ENCODE data around the gene C16orf89. TPM values are rescaled to one million over a fixed set of nuclear protein-coding genes. Genes with fewer than 3 reads are reported as not detected.

Gene C16orf89
- polyA plus RNA-seq, 1 of the 3 experiments (the other 2 are of a cell fraction), result not detected

DNA sequence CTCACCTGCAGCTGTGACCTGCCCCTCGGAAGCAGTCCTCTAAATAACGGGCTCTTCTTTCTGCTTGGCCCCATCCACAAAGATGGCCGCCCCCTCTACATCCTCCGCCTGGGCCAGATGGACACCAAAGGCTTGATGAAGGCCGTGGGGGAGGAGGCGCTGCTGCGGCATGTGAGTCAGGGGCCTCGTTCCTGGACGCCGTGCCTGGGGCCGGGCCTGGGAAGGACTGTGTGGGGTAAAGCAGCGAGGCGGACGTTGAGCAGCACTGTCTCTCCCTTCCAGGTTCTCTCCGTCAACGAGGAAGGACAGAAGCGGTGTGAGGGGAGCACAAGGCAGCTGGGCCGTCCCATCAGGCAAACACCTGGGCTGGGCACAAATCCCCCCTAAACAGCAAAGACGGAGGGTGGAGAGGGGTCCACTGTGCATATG lies 65.2 kb downstream of the C16orf89 start:
- Histone ChIP-seq H3K4me3 (ENCODE audit: low read depth in 2 of 2, low read length in 1 of 2) (no peak overlapping the region), H3K27ac (ENCODE audit: low read depth in 2 of 2, low read length in 1 of 2) (no peak overlapping the region), H3K9ac (no peak overlapping the region), H4K20me1 (ENCODE audit: insufficient read depth) (no peaks in the 10 kb centered on the region), H3K36me3 (replicated peaks in 1 of 2; ENCODE audit: control insufficient read depth in 1 of 2, insufficient read depth in 2 of 2, low read length in 1 of 2) (no peaks in the 10 kb centered on the region), H3K9me3 (no peaks in the 10 kb centered on the region), H3K4me1 (ENCODE audit: control insufficient read depth in 1 of 2, insufficient read depth in 2 of 2, low read depth in 1 of 2, low read length in 1 of 2) (no peaks in the 10 kb centered on the region), H2AFZ (ENCODE audit: low read depth) (no peak overlapping the region), H3K79me2 (ENCODE audit: insufficient read depth) (no peaks in the 10 kb centered on the region), H3F3A (replicated peaks; ENCODE audit: insufficient read depth) (no peaks in the 10 kb centered on the region), H3K27me3 (ENCODE audit: insufficient read depth) (no peaks in the 10 kb centered on the region), H3K9me2 (no peaks in the 10 kb centered on the region), H3K4me2 (no peak overlapping the region)
- POLR2A ChIA-PET, result no interaction called here
- TF ChIP-seq ELF1 (IDR thresholded peaks at IDR 0.05), result no peak
- no peak for TF ChIP-seq CHD2 (IDR thresholded peaks at IDR 0.05; ENCODE audit: low read length, partially characterized antibody)
- no peak for TF ChIP-seq GATA2 (CRISPR knock-in tag; IDR thresholded peaks at IDR 0.05)
- TF ChIP-seq RAD21 (IDR thresholded peaks at IDR 0.05; ENCODE audit: low read length), result no peak
- DNase-seq, result no peak
- 79% methylated on average over 17 of the region's 19 CpGs for WGBS (ENCODE audit: low lambda C conversion rate)
- CTCF ChIA-PET, result interaction anchor here (2.5 kb wide), 1 partner anchor 44 kb away, joined by 6 read pairs; no protein-coding TSS in a partner anchor

DNA sequence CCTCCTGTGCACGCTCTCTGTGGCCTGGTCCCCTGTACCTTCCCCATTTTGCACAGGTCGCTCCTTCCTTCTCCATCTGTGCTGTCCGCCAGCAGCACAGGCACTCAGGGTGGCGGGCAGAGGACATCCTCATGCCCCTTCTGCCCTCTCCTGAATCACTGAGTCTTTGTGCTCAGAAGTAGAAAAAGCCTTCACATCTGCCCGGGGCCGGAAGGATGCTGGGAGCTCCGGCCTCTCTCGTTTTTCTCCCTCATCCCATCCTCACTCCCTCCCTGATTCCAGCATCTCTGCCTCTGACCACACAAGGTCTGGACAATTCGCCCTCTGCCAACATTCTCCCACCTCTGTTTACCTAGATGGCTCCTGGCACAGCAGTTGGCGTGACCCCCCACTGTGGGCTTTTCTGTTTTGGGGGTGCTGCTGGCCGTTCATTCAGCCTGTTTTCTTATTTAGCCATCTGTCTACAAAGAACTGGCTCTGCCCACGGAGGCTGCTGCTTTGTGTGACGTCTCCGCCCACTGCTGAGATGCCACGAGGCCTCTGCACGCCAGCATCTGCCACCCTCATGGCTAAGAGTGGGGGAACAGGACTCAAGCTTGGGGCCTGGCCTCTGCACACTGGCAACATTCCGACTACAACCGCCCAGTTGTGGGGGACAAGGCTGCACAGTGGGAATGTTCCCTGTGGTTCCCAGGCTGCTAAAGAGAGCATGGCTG lies 70.9 kb downstream of the C16orf89 start:
- no peak overlapping the region for H3K4me3 ChIP-seq (ENCODE audit: low read depth in 2 of 2, low read length in 1 of 2)
- CTCF ChIA-PET, result no interaction called here
- no peak for TF ChIP-seq CHD2 (IDR thresholded peaks at IDR 0.05; ENCODE audit: low read length, partially characterized antibody)
- no peak for TF ChIP-seq GABPA (IDR thresholded peaks at IDR 0.05; ENCODE audit: low read depth)
- TF ChIP-seq, protein P1, sequence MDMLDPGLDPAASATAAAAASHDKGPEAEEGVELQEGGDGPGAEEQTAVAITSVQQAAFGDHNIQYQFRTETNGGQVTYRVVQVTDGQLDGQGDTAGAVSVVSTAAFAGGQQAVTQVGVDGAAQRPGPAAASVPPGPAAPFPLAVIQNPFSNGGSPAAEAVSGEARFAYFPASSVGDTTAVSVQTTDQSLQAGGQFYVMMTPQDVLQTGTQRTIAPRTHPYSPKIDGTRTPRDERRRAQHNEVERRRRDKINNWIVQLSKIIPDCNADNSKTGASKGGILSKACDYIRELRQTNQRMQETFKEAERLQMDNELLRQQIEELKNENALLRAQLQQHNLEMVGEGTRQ (IDR thresholded peaks at IDR 0.05; ENCODE audit: borderline replicate concordance, low read depth, low read length), result no peak
- no peak for TF ChIP-seq YY1 (IDR thresholded peaks at IDR 0.05; ENCODE audit: low read depth)
- TF ChIP-seq RAD21 (IDR thresholded peaks at IDR 0.05; ENCODE audit: low read length), result no peak
- H2AFZ ChIP-seq (ENCODE audit: low read depth), result no peak overlapping the region
- no peaks in the 10 kb centered on the region for H3F3A ChIP-seq (replicated peaks; ENCODE audit: insufficient read depth)
- DNase-seq, result no peak
- no peak overlapping the region for H3K27ac ChIP-seq (ENCODE audit: low read depth in 2 of 2, low read length in 1 of 2)
- no peaks in the 10 kb centered on the region for H3K27me3 ChIP-seq (ENCODE audit: insufficient read depth)
- H3K9ac ChIP-seq, result no peak overlapping the region
- H4K20me1 ChIP-seq (ENCODE audit: insufficient read depth), result no peaks in the 10 kb centered on the region
- WGBS (ENCODE audit: low lambda C conversion rate), result 57% methylated on average over 15 of the region's 18 CpGs
- H3K79me2 ChIP-seq (ENCODE audit: insufficient read depth), result no peaks in the 10 kb centered on the region
- H3K9me3 ChIP-seq, result no peaks in the 10 kb centered on the region
- H3K9me2 ChIP-seq, result no peaks in the 10 kb centered on the region
- H3K36me3 ChIP-seq (replicated peaks in 1 of 2; ENCODE audit: control insufficient read depth in 1 of 2, insufficient read depth in 2 of 2, low read length in 1 of 2), result no peaks in the 10 kb centered on the region
- no peak overlapping the region for H3K4me2 ChIP-seq
- POLR2A ChIA-PET, result no interaction called here
- H3K4me1 ChIP-seq (ENCODE audit: control insufficient read depth in 1 of 2, insufficient read depth in 2 of 2, low read depth in 1 of 2, low read length in 1 of 2), result no peaks in the 10 kb centered on the region

Other genes with a start within 250 kb of the C16orf89 start
- gene GLYR1, start 218.7 kb downstream of the C16orf89 start, polyA plus RNA-seq (2012; rRNA removed), result 40.1 and 45.2 TPM in 2 replicates
- 9.7 and 10.9 TPM in 2 replicates for gene UBN1, start 218.5 kb downstream of the C16orf89 start, polyA plus RNA-seq (2012; rRNA removed)
- gene PPL, start 128.8 kb downstream of the C16orf89 start, polyA plus RNA-seq (2012; rRNA removed), result 16.8 and 24.6 TPM in 2 replicates
- gene SEC14L5, start 107.6 kb downstream of the C16orf89 start, polyA plus RNA-seq (2012; rRNA removed), result 0.03 and 0.08 TPM in 2 replicates
- 15.5 and 16.5 TPM in 2 replicates for gene NAGPA, start 32.0 kb downstream of the C16orf89 start, polyA plus RNA-seq (2012; rRNA removed)
- 27.0 and 32.2 TPM in 2 replicates for gene ALG1, start 5.9 kb upstream of the C16orf89 start, polyA plus RNA-seq (2012; rRNA removed)
- gene EEF2KMT, start 31.8 kb upstream of the C16orf89 start, polyA plus RNA-seq (2012; rRNA removed), result 12.5 and 12.9 TPM in 2 replicates

Measured in SK-N-SH (cell line).